GM23338 (cell line): ENCODE measurements around the gene MITF. TPM values are rescaled to one million over a fixed set of nuclear protein-coding genes. Genes with fewer than 3 reads are reported as not detected.

Experiments
- ATAC-seq: fragments of 200-7000 bp; cut with Tn5 transposase; 3 replicates; pipeline ENCODE4 v1.9.1; 2020
- DNase-seq: peaks from one replicate; pipeline ENCODE4 v3.0.0-alpha.2; 2015; ENCODE audit warnings: low spot score
- H2AFZ ChIP-seq: fragments of 200-600 bp; sonication (generic); 2 replicates; pipeline ENCODE4 v1.8.0; 2016; ENCODE audit warnings: antibody characterized with exemption, mild to moderate bottlenecking, moderate library complexity
- H3F3A ChIP-seq: fragments of 200-600 bp; sonication (generic); replicated peaks from 2 replicates; pipeline ENCODE4 v1.8.0; 2017; ENCODE audit warnings: antibody characterized with exemption, mixed run types, low read depth
- H3K27ac ChIP-seq: fragments of 200-600 bp; sonication (generic); 2 replicates; pipeline ENCODE4 v1.6.1; 2016; ENCODE audit warnings: low read depth
- H3K27me3 ChIP-seq: fragments of 200-600 bp; sonication (generic); 2 replicates; pipeline ENCODE4 v1.8.0; 2016; ENCODE audit warnings: mild to moderate bottlenecking, mixed run types, moderate library complexity; ENCODE audit not compliant: insufficient read depth
- H3K36me3 ChIP-seq: fragments of 200-600 bp; sonication (generic); 2 replicates; pipeline ENCODE4 v1.8.0; 2016; ENCODE audit warnings: mild to moderate bottlenecking; ENCODE audit not compliant: insufficient read depth
- H3K4me1 ChIP-seq: fragments of 200-600 bp; sonication (generic); 2 replicates; pipeline ENCODE4 v1.8.0; 2016; ENCODE audit warnings: mild to moderate bottlenecking, moderate library complexity; ENCODE audit not compliant: insufficient read depth
- H3K4me2 ChIP-seq: fragments of 200-600 bp; sonication (generic); 2 replicates; pipeline ENCODE4 v1.7.1; 2017; ENCODE audit warnings: mixed run types
- H3K4me3 ChIP-seq: fragments of 200-600 bp; sonication (generic); 2 replicates; pipeline ENCODE4 v1.6.1; 2016; ENCODE audit warnings: mixed run types
- H3K79me2 ChIP-seq: fragments of 200-600 bp; sonication (generic); replicated peaks from 2 replicates; pipeline ENCODE4 v1.8.0; 2017; ENCODE audit warnings: mild to moderate bottlenecking; ENCODE audit not compliant: insufficient read depth
- H3K9me2 ChIP-seq: fragments of 200-600 bp; sonication (generic); 2 replicates; pipeline ENCODE4 v1.8.0; 2017; ENCODE audit not compliant: insufficient read depth
- H4K20me1 ChIP-seq: fragments of 200-600 bp; sonication (generic); replicated peaks from 2 replicates; pipeline ENCODE4 v1.8.0; 2017; ENCODE audit warnings: mild to moderate bottlenecking; ENCODE audit not compliant: insufficient read depth
- H3K27ac Mint-ChIP-seq: 2 replicates; pipeline ENCODE4 v1.8.0; 2020; ENCODE audit warnings: inconsistent platforms, mild to moderate bottlenecking, moderate library complexity, mixed read lengths
- H3K27me3 Mint-ChIP-seq: 3 replicates; pipeline ENCODE4 v1.8.0; 2022; ENCODE audit warnings: low read depth, mild to moderate bottlenecking, moderate library complexity, mixed read lengths, inconsistent platforms; ENCODE audit not compliant: insufficient read depth, poor library complexity
- H3K36me3 Mint-ChIP-seq: 3 replicates; pipeline ENCODE4 v1.8.0; 2021; ENCODE audit warnings: low read depth, mild to moderate bottlenecking, inconsistent platforms, moderate library complexity, mixed read lengths
- H3K4me1 Mint-ChIP-seq: 3 replicates; pipeline ENCODE4 v1.8.0; 2020; ENCODE audit warnings: mild to moderate bottlenecking, inconsistent platforms, mixed read lengths
- H3K4me3 Mint-ChIP-seq: 3 replicates; pipeline ENCODE4 v1.8.0; 2021; ENCODE audit warnings: moderate library complexity, mild to moderate bottlenecking, inconsistent platforms, mixed read lengths
- H3K9me3 Mint-ChIP-seq: 3 replicates; pipeline ENCODE4 v1.8.0; 2020; ENCODE audit warnings: moderate library complexity, mild to moderate bottlenecking, inconsistent platforms, mixed read lengths
- CREB1 ChIP-seq: fragments of 250-450 bp; sonication (Bioruptor Pico); IDR thresholded peaks from 2 replicates; pipeline ENCODE4 v1.5.0; 2020; ENCODE audit warnings: low read depth, mild to moderate bottlenecking, moderate library complexity
- EZH2 ChIP-seq: fragments of 200-600 bp; sonication (generic); IDR thresholded peaks from one replicate; pipeline ENCODE4 v1.8.0; 2017; ENCODE audit warnings: antibody characterized with exemption, mild to moderate bottlenecking, low read depth; ENCODE audit not compliant: unreplicated experiment
- EZH2phosphoT487 ChIP-seq: fragments of 200-600 bp; sonication (generic); IDR thresholded peaks from one replicate; pipeline ENCODE4 v1.8.1; 2018; ENCODE audit warnings: antibody characterized with exemption; ENCODE audit not compliant: unreplicated experiment
- JUNB ChIP-seq: IDR thresholded peaks from one replicate; pipeline ENCODE4 v1.6.1; 2016; ENCODE audit warnings: antibody characterized with exemption; ENCODE audit not compliant: unreplicated experiment
- NANOG ChIP-seq: IDR thresholded peaks from 2 replicates; pipeline ENCODE4 v1.6.1; 2016; ENCODE audit warnings: antibody characterized with exemption, borderline replicate concordance
- POLR2AphosphoS5 ChIP-seq: IDR thresholded peaks from 2 replicates; pipeline ENCODE4 v1.6.1; 2016; ENCODE audit warnings: antibody characterized with exemption, low read depth
- STAT1 ChIP-seq: IDR thresholded peaks from one replicate; pipeline ENCODE4 v1.6.1; 2016; ENCODE audit warnings: antibody characterized with exemption; ENCODE audit not compliant: unreplicated experiment
- ZNF114 ChIP-seq: fragments of 250-450 bp; sonication (Bioruptor Pico); IDR thresholded peaks from 2 replicates; pipeline ENCODE4 v1.5.0; 2020; ENCODE audit warnings: mild to moderate bottlenecking, moderate library complexity
- ZNF331 ChIP-seq: fragments of 250-450 bp; sonication (Bioruptor Pico); IDR thresholded peaks from 2 replicates; pipeline ENCODE4 v1.5.0; 2020; ENCODE audit warnings: low read depth, mild to moderate bottlenecking, moderate library complexity
- polyA plus RNA-seq: library from polyadenylated mRNA; unstranded; fragments of >200 nt; fragmentation: Nextera tagmentation; extraction: Ambion mirVana; gene quantifications from 2 replicates; pipeline ENCODE4 v1.2.1, GENCODE V29; 2016
- total RNA-seq: library from RNA; depleted of rRNA; stranded (reverse); fragments of >200 nt; shearing (Covaris generic); gene quantifications from 2 replicates; pipeline ENCODE4 v1.2.3, GENCODE V29; 2014
- TF ChIP-seq, protein P1 (sequence below): IDR thresholded peaks from one replicate; pipeline ENCODE4 v1.6.1; 2018; ENCODE audit warnings: antibody characterized with exemption; ENCODE audit not compliant: unreplicated experiment
- TF ChIP-seq, protein P2 (sequence below): fragments of 250-450 bp; sonication (Bioruptor Pico); IDR thresholded peaks from 2 replicates; pipeline ENCODE4 v1.5.0; 2020; ENCODE audit warnings: mild to moderate bottlenecking, moderate library complexity
- TF ChIP-seq, protein P3 (sequence below): IDR thresholded peaks from 2 replicates; pipeline ENCODE4 v1.6.1; 2016; ENCODE audit warnings: antibody characterized with exemption
- TF ChIP-seq, protein P4 (sequence below), 2 experiments: fragments of 200-600 bp in 1 of 2; sonication (generic) in 1 of 2; conservative IDR thresholded peaks; 2 replicates each; pipeline versions ENCODE4 v1.5.1 to v1.6.1; 2016 to 2017; ENCODE audit warnings: antibody characterized with exemption in 2 of 2, low read depth in 2 of 2, mild to moderate bottlenecking in 2 of 2, moderate library complexity in 1 of 2

Gene MITF
- total and polyA plus RNA-seq, 2 experiments from 2014 or later: 1.9 to 2.4 TPM

DNA sequence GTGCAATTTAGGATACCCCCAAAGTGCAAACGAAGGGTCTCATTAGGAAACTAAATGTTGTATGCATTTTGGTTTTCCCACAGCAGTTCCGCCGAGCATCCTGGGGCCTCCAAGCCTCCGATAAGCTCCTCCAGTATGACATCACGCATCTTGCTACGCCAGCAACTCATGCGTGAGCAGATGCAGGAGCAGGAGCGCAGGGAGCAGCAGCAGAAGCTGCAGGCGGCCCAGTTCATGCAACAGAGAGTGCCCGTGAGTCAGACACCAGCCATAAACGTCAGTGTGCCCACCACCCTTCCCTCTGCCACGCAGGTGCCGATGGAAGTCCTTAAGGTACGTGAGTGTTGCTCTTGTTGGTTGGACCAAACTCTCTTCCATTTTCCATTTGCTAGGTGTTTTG is 139.8 kb downstream of the MITF start:
- Histone ChIP-seq H2AFZ (no peak overlapping the region), H3K4me2 (no peak overlapping the region), H3K4me3 (no peak overlapping the region), H3K27ac (no peak overlapping the region), H3F3A (no peaks in the 10 kb centered on the region), H3K79me2 (no peaks in the 10 kb centered on the region), H3K9me2 (no peaks in the 10 kb centered on the region), H4K20me1 (no peaks in the 10 kb centered on the region), H3K4me1 (peaks cover 10% of the 10 kb centered on the region; the same call in 1 of the 2 replicates), H3K36me3 (no peaks in the 10 kb centered on the region), H3K27me3 (no peaks in the 10 kb centered on the region)
- Mint-ChIP-seq H3K36me3 (no peaks in the 10 kb centered on the region), H3K4me3 (no peak overlapping the region), H3K4me1 (peaks cover 13% of the 10 kb centered on the region), H3K27ac (no peak overlapping the region), H3K9me3 (no peaks in the 10 kb centered on the region), H3K27me3 (peaks cover 2% of the 10 kb centered on the region)
- no peak for DNase-seq
- TF ChIP-seq ZNF331 (no peak), JUNB (no peak), NANOG (no peak), STAT1 (no peak), ZNF114 (CRISPR knock-in tag) (no peak), EZH2phosphoT487 (no peak), EZH2 (no peak), CREB1 (CRISPR knock-in tag) (no peak), POLR2AphosphoS5 (no peak)
- TF ChIP-seq, protein P1, sequence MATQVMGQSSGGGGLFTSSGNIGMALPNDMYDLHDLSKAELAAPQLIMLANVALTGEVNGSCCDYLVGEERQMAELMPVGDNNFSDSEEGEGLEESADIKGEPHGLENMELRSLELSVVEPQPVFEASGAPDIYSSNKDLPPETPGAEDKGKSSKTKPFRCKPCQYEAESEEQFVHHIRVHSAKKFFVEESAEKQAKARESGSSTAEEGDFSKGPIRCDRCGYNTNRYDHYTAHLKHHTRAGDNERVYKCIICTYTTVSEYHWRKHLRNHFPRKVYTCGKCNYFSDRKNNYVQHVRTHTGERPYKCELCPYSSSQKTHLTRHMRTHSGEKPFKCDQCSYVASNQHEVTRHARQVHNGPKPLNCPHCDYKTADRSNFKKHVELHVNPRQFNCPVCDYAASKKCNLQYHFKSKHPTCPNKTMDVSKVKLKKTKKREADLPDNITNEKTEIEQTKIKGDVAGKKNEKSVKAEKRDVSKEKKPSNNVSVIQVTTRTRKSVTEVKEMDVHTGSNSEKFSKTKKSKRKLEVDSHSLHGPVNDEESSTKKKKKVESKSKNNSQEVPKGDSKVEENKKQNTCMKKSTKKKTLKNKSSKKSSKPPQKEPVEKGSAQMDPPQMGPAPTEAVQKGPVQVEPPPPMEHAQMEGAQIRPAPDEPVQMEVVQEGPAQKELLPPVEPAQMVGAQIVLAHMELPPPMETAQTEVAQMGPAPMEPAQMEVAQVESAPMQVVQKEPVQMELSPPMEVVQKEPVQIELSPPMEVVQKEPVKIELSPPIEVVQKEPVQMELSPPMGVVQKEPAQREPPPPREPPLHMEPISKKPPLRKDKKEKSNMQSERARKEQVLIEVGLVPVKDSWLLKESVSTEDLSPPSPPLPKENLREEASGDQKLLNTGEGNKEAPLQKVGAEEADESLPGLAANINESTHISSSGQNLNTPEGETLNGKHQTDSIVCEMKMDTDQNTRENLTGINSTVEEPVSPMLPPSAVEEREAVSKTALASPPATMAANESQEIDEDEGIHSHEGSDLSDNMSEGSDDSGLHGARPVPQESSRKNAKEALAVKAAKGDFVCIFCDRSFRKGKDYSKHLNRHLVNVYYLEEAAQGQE: no peak
- TF ChIP-seq, protein P2, sequence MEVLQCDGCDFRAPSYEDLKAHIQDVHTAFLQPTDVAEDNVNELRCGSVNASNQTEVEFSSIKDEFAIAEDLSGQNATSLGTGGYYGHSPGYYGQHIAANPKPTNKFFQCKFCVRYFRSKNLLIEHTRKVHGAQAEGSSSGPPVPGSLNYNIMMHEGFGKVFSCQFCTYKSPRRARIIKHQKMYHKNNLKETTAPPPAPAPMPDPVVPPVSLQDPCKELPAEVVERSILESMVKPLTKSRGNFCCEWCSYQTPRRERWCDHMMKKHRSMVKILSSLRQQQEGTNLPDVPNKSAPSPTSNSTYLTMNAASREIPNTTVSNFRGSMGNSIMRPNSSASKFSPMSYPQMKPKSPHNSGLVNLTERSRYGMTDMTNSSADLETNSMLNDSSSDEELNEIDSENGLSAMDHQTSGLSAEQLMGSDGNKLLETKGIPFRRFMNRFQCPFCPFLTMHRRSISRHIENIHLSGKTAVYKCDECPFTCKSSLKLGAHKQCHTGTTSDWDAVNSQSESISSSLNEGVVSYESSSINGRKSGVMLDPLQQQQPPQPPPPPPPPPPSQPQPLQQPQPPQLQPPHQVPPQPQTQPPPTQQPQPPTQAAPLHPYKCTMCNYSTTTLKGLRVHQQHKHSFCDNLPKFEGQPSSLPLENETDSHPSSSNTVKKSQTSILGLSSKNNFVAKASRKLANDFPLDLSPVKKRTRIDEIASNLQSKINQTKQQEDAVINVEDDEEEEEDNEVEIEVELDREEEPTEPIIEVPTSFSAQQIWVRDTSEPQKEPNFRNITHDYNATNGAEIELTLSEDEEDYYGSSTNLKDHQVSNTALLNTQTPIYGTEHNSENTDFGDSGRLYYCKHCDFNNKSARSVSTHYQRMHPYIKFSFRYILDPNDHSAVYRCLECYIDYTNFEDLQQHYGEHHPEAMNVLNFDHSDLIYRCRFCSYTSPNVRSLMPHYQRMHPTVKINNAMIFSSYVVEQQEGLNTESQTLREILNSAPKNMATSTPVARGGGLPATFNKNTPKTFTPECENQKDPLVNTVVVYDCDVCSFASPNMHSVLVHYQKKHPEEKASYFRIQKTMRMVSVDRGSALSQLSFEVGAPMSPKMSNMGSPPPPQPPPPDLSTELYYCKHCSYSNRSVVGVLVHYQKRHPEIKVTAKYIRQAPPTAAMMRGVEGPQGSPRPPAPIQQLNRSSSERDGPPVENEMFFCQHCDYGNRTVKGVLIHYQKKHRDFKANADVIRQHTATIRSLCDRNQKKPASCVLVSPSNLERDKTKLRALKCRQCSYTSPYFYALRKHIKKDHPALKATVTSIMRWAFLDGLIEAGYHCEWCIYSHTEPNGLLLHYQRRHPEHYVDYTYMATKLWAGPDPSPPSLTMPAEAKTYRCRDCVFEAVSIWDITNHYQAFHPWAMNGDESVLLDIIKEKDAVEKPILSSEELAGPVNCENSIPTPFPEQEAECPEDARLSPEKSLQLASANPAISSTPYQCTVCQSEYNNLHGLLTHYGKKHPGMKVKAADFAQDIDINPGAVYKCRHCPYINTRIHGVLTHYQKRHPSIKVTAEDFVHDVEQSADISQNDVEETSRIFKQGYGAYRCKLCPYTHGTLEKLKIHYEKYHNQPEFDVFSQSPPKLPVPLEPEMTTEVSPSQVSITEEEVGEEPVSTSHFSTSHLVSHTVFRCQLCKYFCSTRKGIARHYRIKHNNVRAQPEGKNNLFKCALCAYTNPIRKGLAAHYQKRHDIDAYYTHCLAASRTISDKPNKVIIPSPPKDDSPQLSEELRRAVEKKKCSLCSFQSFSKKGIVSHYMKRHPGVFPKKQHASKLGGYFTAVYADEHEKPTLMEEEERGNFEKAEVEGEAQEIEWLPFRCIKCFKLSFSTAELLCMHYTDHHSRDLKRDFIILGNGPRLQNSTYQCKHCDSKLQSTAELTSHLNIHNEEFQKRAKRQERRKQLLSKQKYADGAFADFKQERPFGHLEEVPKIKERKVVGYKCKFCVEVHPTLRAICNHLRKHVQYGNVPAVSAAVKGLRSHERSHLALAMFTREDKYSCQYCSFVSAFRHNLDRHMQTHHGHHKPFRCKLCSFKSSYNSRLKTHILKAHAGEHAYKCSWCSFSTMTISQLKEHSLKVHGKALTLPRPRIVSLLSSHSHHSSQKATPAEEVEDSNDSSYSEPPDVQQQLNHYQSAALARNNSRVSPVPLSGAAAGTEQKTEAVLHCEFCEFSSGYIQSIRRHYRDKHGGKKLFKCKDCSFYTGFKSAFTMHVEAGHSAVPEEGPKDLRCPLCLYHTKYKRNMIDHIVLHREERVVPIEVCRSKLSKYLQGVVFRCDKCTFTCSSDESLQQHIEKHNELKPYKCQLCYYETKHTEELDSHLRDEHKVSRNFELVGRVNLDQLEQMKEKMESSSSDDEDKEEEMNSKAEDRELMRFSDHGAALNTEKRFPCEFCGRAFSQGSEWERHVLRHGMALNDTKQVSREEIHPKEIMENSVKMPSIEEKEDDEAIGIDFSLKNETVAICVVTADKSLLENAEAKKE (CRISPR knock-in tag): no peak
- TF ChIP-seq, protein P3, sequence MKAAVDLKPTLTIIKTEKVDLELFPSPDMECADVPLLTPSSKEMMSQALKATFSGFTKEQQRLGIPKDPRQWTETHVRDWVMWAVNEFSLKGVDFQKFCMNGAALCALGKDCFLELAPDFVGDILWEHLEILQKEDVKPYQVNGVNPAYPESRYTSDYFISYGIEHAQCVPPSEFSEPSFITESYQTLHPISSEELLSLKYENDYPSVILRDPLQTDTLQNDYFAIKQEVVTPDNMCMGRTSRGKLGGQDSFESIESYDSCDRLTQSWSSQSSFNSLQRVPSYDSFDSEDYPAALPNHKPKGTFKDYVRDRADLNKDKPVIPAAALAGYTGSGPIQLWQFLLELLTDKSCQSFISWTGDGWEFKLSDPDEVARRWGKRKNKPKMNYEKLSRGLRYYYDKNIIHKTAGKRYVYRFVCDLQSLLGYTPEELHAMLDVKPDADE: no peak
- TF ChIP-seq, protein P4, sequence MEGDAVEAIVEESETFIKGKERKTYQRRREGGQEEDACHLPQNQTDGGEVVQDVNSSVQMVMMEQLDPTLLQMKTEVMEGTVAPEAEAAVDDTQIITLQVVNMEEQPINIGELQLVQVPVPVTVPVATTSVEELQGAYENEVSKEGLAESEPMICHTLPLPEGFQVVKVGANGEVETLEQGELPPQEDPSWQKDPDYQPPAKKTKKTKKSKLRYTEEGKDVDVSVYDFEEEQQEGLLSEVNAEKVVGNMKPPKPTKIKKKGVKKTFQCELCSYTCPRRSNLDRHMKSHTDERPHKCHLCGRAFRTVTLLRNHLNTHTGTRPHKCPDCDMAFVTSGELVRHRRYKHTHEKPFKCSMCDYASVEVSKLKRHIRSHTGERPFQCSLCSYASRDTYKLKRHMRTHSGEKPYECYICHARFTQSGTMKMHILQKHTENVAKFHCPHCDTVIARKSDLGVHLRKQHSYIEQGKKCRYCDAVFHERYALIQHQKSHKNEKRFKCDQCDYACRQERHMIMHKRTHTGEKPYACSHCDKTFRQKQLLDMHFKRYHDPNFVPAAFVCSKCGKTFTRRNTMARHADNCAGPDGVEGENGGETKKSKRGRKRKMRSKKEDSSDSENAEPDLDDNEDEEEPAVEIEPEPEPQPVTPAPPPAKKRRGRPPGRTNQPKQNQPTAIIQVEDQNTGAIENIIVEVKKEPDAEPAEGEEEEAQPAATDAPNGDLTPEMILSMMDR (conservative IDR thresholded peaks at IDR 0.05; ENCODE audit: low read depth in 2 of 2): no peak
- ATAC-seq: no peak
